Endothelial cell of umbilical vein (primary cell): ENCODE measurements around the gene ZNF319. TPM values are rescaled to one million over a fixed set of nuclear protein-coding genes. Genes with fewer than 3 reads are reported as not detected.

Experiments used
- BruUV-seq: library from RNA; stranded (reverse); fragments of 400-500 nt; replicated peaks from 2 replicates; lab custom pipeline; 2021; lab: Mats Ljungman, UMichigan
- CTCF ChIA-PET: fragments of 300-600, 350-600 bp; sonication (Branson Sonifier 250); formaldehyde crosslinking; loops from one replicate; lab custom pipeline; 2021; ENCODE audit warnings: antibody characterized with exemption, inconsistent platforms; lab: Charles Lee
- POLR2A ChIA-PET: fragments of 300-600, 350-600 bp; sonication (Branson Sonifier 250); formaldehyde crosslinking; loops from one replicate; lab custom pipeline; 2021; ENCODE audit warnings: antibody characterized with exemption, inconsistent platforms; lab: Charles Lee
- DNase-seq: peaks from one replicate; pipeline ENCODE4 v3.0.0-alpha.2; 2011; ENCODE audit warnings: low read depth, low spot score
- FAIRE-seq: peaks from 2 replicates; lab custom pipeline; 2011; peaks lifted over from hg19 to GRCh38; lab: Jason Lieb, UNC
- H2AFZ ChIP-seq: 2 replicates; pipeline ENCODE4 v1.6.0; 2012; ENCODE audit warnings: low read depth, low read length, control low read depth, inconsistent platforms
- H3K27ac ChIP-seq: 2 replicates; pipeline ENCODE4 v1.5.1; 2011; ENCODE audit warnings: low read depth, mild to moderate bottlenecking, control low read depth, low read length, moderate library complexity; ENCODE audit not compliant: insufficient read depth
- H3K27me3 ChIP-seq, 2 experiments: 2 replicates each; pipeline versions ENCODE4 v1.6.0 to v1.6.1; 2011; ENCODE audit warnings: low read length in 2 of 2, mixed read lengths in 1 of 2; ENCODE audit not compliant: control insufficient read depth in 2 of 2, insufficient read depth in 2 of 2
- H3K36me3 ChIP-seq, 2 experiments: 2 replicates in 1 of 2; 3 replicates in 1 of 2; pipeline ENCODE4 v1.5.1; 2011; ENCODE audit warnings: low read length in 2 of 2, mild to moderate bottlenecking in 1 of 2, moderate library complexity in 1 of 2; ENCODE audit not compliant: control insufficient read depth in 2 of 2, insufficient read depth in 2 of 2; ENCODE audit errors: extremely low read depth in 1 of 2
- H3K4me1 ChIP-seq: 3 replicates; pipeline ENCODE4 v1.5.1; 2011; ENCODE audit warnings: mild to moderate bottlenecking, low read length; ENCODE audit not compliant: control insufficient read depth, insufficient read depth; ENCODE audit errors: extremely low read depth
- H3K4me2 ChIP-seq: 2 replicates; pipeline ENCODE4 v1.6.1; 2011; ENCODE audit warnings: low read length, control low read depth, mixed read lengths; ENCODE audit not compliant: insufficient read depth
- H3K4me3 ChIP-seq, 3 experiments: fragments of 200-600 bp in 1 of 3; sonication (generic), shearing (Covaris generic) in 1 of 3; replicated peaks in 1 of 3; 2 replicates each; pipeline ENCODE4 v1.5.1; 2011 to 2016; ENCODE audit warnings: control low read depth in 3 of 3, low read length in 3 of 3, mild to moderate bottlenecking in 2 of 3, inconsistent platforms in 1 of 3, low read depth in 1 of 3, moderate library complexity in 1 of 3; ENCODE audit not compliant: insufficient read depth in 1 of 3
- H3K79me2 ChIP-seq: 2 replicates; pipeline ENCODE4 v1.6.0; 2012; ENCODE audit warnings: low read length, inconsistent platforms; ENCODE audit not compliant: control insufficient read depth, insufficient read depth
- H3K9ac ChIP-seq: replicated peaks from 2 replicates; pipeline ENCODE3; 2011; ENCODE audit warnings: low read length, control low read depth; ENCODE audit not compliant: insufficient read depth; ENCODE audit errors: extremely low read depth
- H3K9me1 ChIP-seq: replicated peaks from 3 replicates; pipeline ENCODE4 v1.6.0; 2011; ENCODE audit warnings: mild to moderate bottlenecking, low read length; ENCODE audit not compliant: control insufficient read depth, insufficient read depth; ENCODE audit errors: extremely low read depth
- H3K9me3 ChIP-seq: replicated peaks from 2 replicates; pipeline ENCODE4 v1.5.1; 2012; ENCODE audit warnings: low read length, inconsistent platforms; ENCODE audit not compliant: control insufficient read depth, insufficient read depth
- H4K20me1 ChIP-seq: replicated peaks from 2 replicates; pipeline ENCODE3; 2011; ENCODE audit warnings: mild to moderate bottlenecking, low read length; ENCODE audit not compliant: control insufficient read depth, insufficient read depth; ENCODE audit errors: extremely low read depth
- MYC ChIP-seq: IDR thresholded peaks from one replicate; pipeline ENCODE4 v1.6.1; 2011; ENCODE audit warnings: mild to moderate bottlenecking, low read depth, low read length
- POLR2A ChIP-seq: IDR thresholded peaks from 2 replicates; pipeline ENCODE4 v1.6.1; 2012; ENCODE audit warnings: low read depth, mild to moderate bottlenecking, control low read depth, low read length
- POLR2AphosphoS5 ChIP-seq: IDR thresholded peaks from 2 replicates; pipeline ENCODE4 v1.6.1; 2012; ENCODE audit warnings: low read depth, mild to moderate bottlenecking, control low read depth, low read length, moderate library complexity; ENCODE audit not compliant: insufficient read depth
- dilution Hi-C: fragments of 300-500 bp; cut with MboI; formaldehyde crosslinking; loops from one replicate; pipeline ENCODE4 v1.15.0; 2019; ENCODE audit warnings: low sequenced_read_pairs; ENCODE audit not compliant: extremely low pct_ligation_motif_present
- intact Hi-C: fragments of 100-400 bp; cut with micrococcal nuclease; formaldehyde crosslinking; loops from one replicate; pipeline ENCODE4 v1.10.0; 2022
- polyA plus RNA-seq, 4 experiments: library from polyadenylated mRNA; depleted of rRNA in 3 of 4; stranded (reverse) in 3 of 4; unstranded in 1 of 4; fragments of >200 nt; gene quantifications; 2 replicates each; pipeline versions ENCODE4 v1.2.1 to v1.2.3, GENCODE V29; 2011 to 2012; ENCODE audit warnings: missing spikeins in 1 of 4
- total RNA-seq: library from RNA; stranded (reverse); gene quantifications from 2 replicates; pipeline ENCODE4 v1.2.3, GENCODE V29; 2021
- TF ChIP-seq, protein P1 (sequence below): IDR thresholded peaks from 2 replicates; pipeline ENCODE4 v1.6.1; 2011; ENCODE audit not compliant: insufficient read depth, insufficient read length
- TF ChIP-seq, protein P2 (sequence below), 2 donors: IDR thresholded peaks; 1 replicate in 1 of 2; 2 replicates in 1 of 2; pipeline ENCODE4 v1.5.1; 2011; ENCODE audit warnings: low read length in 2 of 2, mild to moderate bottlenecking in 2 of 2, moderate library complexity in 2 of 2, control low read depth in 1 of 2, inconsistent platforms in 1 of 2, low read depth in 1 of 2; ENCODE audit not compliant: insufficient read depth in 1 of 2; ENCODE audit errors: extremely low read depth in 1 of 2

Gene ZNF319
- total and polyA plus RNA-seq, 2 donors (not counting 3 experiments of a cell fraction or from before 2014, with no cell fraction given), result 5.4 to 9.9 TPM

DNA sequence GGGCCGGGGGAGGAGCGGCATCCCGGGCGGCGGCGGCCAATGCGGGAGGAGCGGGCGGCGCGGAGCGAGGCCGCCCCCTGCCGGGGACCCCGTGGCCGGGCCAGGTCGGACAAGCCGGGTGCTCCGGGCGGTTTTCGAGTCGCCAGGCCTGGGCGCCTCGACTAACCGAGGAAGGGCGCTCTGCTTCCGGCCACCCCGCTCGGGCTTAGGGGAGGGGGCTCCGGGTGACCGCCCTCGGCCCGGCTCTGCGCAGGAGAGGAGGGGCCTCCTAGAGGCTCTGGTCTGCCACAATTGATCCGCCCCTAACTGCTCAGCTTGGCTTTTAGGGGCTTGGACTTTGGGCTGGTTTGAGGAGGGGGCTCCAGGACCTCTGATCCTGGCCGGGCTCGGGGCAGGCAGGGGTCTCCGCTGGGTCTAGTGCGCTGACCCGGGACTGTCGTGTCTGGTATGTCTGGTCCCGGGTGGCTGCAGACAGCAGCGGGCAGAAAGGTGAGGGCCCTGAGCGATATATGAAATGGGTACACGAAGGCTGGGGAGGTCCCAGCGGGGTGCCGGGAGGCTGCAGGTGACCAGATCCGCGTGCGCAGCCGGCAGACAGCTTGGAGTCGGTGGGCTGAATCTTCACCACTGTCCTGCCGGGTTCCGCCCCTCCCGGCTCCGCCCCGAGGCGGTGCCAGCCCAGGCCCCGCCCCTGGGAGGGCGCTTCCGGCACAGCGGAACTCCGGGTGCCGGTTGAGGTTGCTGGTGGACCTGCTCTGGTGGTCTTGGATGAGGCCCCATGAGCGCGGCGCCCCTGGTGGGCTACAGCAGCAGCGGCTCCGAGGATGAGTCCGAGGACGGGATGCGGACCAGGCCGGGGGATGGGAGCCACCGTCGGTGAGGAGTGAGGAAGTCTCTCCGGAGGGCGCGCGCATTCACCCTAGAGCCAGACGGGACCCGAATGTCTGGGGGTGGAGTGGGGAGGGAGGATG, 519 bp upstream of the ZNF319 start, which contains the start of gene USB1:
TSS of gene USB1 (plus strand) at position 702 of the 971 bp plus-strand sequence. CDS start at position 779, 77 bp downstream.
- H3K79me2 ChIP-seq, result peaks cover 4% of the 10 kb centered on the region
- BruUV-seq, result no TSS peak
- TF ChIP-seq MYC (no peak), POLR2AphosphoS5 (peak; percentile 80), POLR2A (peak; percentile 92)
- TF ChIP-seq, protein P1, sequence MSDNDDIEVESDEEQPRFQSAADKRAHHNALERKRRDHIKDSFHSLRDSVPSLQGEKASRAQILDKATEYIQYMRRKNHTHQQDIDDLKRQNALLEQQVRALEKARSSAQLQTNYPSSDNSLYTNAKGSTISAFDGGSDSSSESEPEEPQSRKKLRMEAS, result no peak
- TF ChIP-seq, protein P2, sequence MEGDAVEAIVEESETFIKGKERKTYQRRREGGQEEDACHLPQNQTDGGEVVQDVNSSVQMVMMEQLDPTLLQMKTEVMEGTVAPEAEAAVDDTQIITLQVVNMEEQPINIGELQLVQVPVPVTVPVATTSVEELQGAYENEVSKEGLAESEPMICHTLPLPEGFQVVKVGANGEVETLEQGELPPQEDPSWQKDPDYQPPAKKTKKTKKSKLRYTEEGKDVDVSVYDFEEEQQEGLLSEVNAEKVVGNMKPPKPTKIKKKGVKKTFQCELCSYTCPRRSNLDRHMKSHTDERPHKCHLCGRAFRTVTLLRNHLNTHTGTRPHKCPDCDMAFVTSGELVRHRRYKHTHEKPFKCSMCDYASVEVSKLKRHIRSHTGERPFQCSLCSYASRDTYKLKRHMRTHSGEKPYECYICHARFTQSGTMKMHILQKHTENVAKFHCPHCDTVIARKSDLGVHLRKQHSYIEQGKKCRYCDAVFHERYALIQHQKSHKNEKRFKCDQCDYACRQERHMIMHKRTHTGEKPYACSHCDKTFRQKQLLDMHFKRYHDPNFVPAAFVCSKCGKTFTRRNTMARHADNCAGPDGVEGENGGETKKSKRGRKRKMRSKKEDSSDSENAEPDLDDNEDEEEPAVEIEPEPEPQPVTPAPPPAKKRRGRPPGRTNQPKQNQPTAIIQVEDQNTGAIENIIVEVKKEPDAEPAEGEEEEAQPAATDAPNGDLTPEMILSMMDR (IDR thresholded peaks at IDR 0.05; ENCODE audit: extremely low read depth in 1 of 2, insufficient read depth in 1 of 2, low read depth in 1 of 2, low read length in 2 of 2), result peak; percentile 63 to 73
- peak within 1 kb of the TSS; percentile 98 for H2AFZ ChIP-seq
- H3K27ac ChIP-seq, result peak within 1 kb of the TSS; percentile 19
- dilution Hi-C loops (no loop called here), intact Hi-C loops (loop anchor here (1.0 to 5.0 kb wide), 6 partner anchors 16 to 410 kb away; no protein-coding TSS in a partner anchor)
- peak within 1 kb of the TSS; percentile 80 for H3K4me2 ChIP-seq
- FAIRE-seq, result peak; percentile 84
- DNase-seq, result peak; percentile 74
- H3K9me1 ChIP-seq, result no peaks in the 10 kb centered on the region
- H3K4me1 ChIP-seq, result peaks cover 17% of the 10 kb centered on the region
- no peaks in the 10 kb centered on the region for H3K9me3 ChIP-seq
- peak within 1 kb of the TSS; percentile 68 for H3K9ac ChIP-seq
- H3K36me3 ChIP-seq, result peaks cover 2 to 10% of the 10 kb centered on the region in 2 experiments
- peak within 1 kb of the TSS; percentile 68 to 90 (median 85) for H3K4me3 ChIP-seq
- no peaks in the 10 kb centered on the region for H4K20me1 ChIP-seq
- H3K27me3 ChIP-seq, result no peaks in the 10 kb centered on the region
- ChIA-PET POLR2A (no interaction called here), CTCF (interaction anchor here (0.7 to 3.5 kb wide), 13 partner anchors 14 to 410 kb away, joined by 3 to 36 read pairs (median 6); partner anchors contain the start of gene CFAP20)
